ENCODE measurements around the gene MYOG. TPM values are rescaled to one million over a fixed set of nuclear protein-coding genes. Genes with fewer than 3 reads are reported as not detected.

MYOG gene
- total RNA-seq, 1 experiment from 2014 or later, result not detected

- peaks cover 20 to 47% of the 10 kb centered on the region in 2 experiments for H3K4me1 Mint-ChIP-seq
These were observed 38.2 kb upstream of the MYOG start for GRCh38 chr1:203124011-203124410.

More at GRCh38 chr1:203124011-203124410, 38.2 kb upstream of the MYOG start:
- Histone ChIP-seq H3K56ac (ENCODE audit: insufficient read length, low read depth, low read length) (no peak overlapping the region), H4K20me1 (ENCODE audit: control insufficient read depth, insufficient read depth, insufficient read length) (no peaks in the 10 kb centered on the region), H3K23ac (ENCODE audit: insufficient read length, low read depth, low read length) (no peak overlapping the region), H4K91ac (ENCODE audit: insufficient read length, low read depth, low read length) (no peak overlapping the region), H3K27ac (ENCODE audit: insufficient read length, low read depth, low read length) (no peak overlapping the region), H4K5ac (ENCODE audit: insufficient read length, low read depth, low read length) (no peak overlapping the region), H3K27me3 (ENCODE audit: insufficient read depth, low read length) (no peaks in the 10 kb centered on the region; the same call in 1 of the 2 replicates), H3K4ac (ENCODE audit: low read depth, low read length) (no peak overlapping the region), H2BK120ac (ENCODE audit: low read depth, low read length, poor library complexity, severe bottlenecking) (no peak overlapping the region), H2BK5ac (ENCODE audit: insufficient read length, low read length) (no peak overlapping the region), H3K14ac (ENCODE audit: insufficient read depth, low read length) (no peak overlapping the region), H4K8ac (replicated peaks; ENCODE audit: insufficient read length, low read depth, low read length) (no peak overlapping the region), H3K4me1 (ENCODE audit: insufficient read depth, low read length) (peaks cover 2% of the 10 kb centered on the region; the same call in 1 of the 2 replicates), H2BK15ac (ENCODE audit: low read depth, low read length) (no peak overlapping the region), H2AK5ac (ENCODE audit: insufficient read length, low read length) (no peak overlapping the region), H3T11ph (ENCODE audit: low read length) (no peak overlapping the region), H2BK20ac (ENCODE audit: low read depth, low read length, poor library complexity, severe bottlenecking) (no peak overlapping the region), H2BK12ac (ENCODE audit: insufficient read length, low read depth, low read length) (no peak overlapping the region), H3K23me2 (ENCODE audit: insufficient read length, low read depth, low read length, poor library complexity, severe bottlenecking) (peaks cover 7% of the 10 kb centered on the region), H3K4me2 (ENCODE audit: insufficient read depth, insufficient read length, low read length) (no peak overlapping the region), H3K79me2 (ENCODE audit: insufficient read depth, low read length) (no peaks in the 10 kb centered on the region), H3K9ac (ENCODE audit: extremely low read depth, insufficient read length, low read length) (no peak overlapping the region), H3K18ac (ENCODE audit: insufficient read length, low read depth, low read length) (no peak overlapping the region), H3K9me3 (ENCODE audit: control insufficient read depth, low read depth, low read length) (no peaks in the 10 kb centered on the region), H2AFZ (ENCODE audit: low read length) (no peak overlapping the region), H3K79me1 (ENCODE audit: insufficient read depth, low read depth, low read length, poor library complexity, severe bottlenecking) (no peaks in the 10 kb centered on the region)
- Mint-ChIP-seq H3K27me3 (ENCODE audit: low read depth) (peaks cover 60% of the 10 kb centered on the region), H3K4me3 (no peak overlapping the region), H3K27ac (no peak overlapping the region; a peak in 1 of 7 replicates), H3K9me3 (no peaks in the 10 kb centered on the region; a peak in 1 of 5 replicates), H3K36me3 (ENCODE audit: insufficient read depth in 1 of 3, low read depth in 3 of 3) (no peaks in the 10 kb centered on the region)
- no peak for TF ChIP-seq CTCF (conservative IDR thresholded peaks at IDR 0.05)
- no CpG with 5 or more reads among the region's 5 CpGs for WGBS (ENCODE audit: extremely low coverage, insufficient read length, low lambda C conversion rate)
- DNase-seq, result no peak
